Lung (tissue), 12 donors: Measurements from ENCODE around the gene SLC24A2. TPM values are rescaled to one million over a fixed set of nuclear protein-coding genes. Genes with fewer than 3 reads are reported as not detected.
A peak's percentile ranks its signal among the peaks of the same experiment; 100 is the strongest.

Source experiments
- ATAC-seq: fragments of 200-7000 bp; cut with Tn5 transposase; one replicate; pipeline ENCODE4 v1.9.1; 2020; ENCODE audit warnings: moderate number of reproducible peaks; ENCODE audit not compliant: insufficient read depth, low FRiP score
- DNase-seq, 3 donors: peaks; one replicate each; pipeline ENCODE4 v3.0.0-alpha.2; 2013 to 2017
- H3K27ac ChIP-seq, 2 donors: one replicate each; pipeline ENCODE4 v1.5.1; 2013; ENCODE audit warnings: mild to moderate bottlenecking in 2 of 2, moderate library complexity in 2 of 2, control low read depth in 1 of 2, inconsistent platforms in 1 of 2, low read depth in 1 of 2, low read length in 1 of 2
- H3K27me3 ChIP-seq, 3 donors: one replicate each; pipeline ENCODE4 v1.5.1; 2013; ENCODE audit warnings: low read length in 2 of 3; ENCODE audit not compliant: control insufficient read depth in 3 of 3, insufficient read depth in 3 of 3
- H3K36me3 ChIP-seq, 4 donors: one replicate each; pipeline ENCODE4 v1.5.1; 2013; ENCODE audit warnings: low read length in 4 of 4, mild to moderate bottlenecking in 1 of 4, moderate library complexity in 1 of 4; ENCODE audit not compliant: control insufficient read depth in 4 of 4, insufficient read depth in 4 of 4
- H3K4me1 ChIP-seq, 5 donors: one replicate each; pipeline ENCODE4 v1.5.1; 2013; ENCODE audit warnings: low read length in 5 of 5, mild to moderate bottlenecking in 2 of 5, moderate library complexity in 1 of 5; ENCODE audit not compliant: control insufficient read depth in 5 of 5, insufficient read depth in 5 of 5
- H3K4me3 ChIP-seq: one replicate; pipeline ENCODE4 v1.5.1; 2013; ENCODE audit warnings: mild to moderate bottlenecking, control low read depth, moderate library complexity
- H3K9ac ChIP-seq, 2 donors: one replicate each; pipeline ENCODE4 v1.5.1; 2013; ENCODE audit warnings: low read length in 2 of 2, control low read depth in 1 of 2; ENCODE audit not compliant: insufficient read depth in 1 of 2
- H3K9me3 ChIP-seq, 4 donors: one replicate each; pipeline ENCODE4 v1.5.1; 2013; ENCODE audit warnings: low read length in 3 of 4, mild to moderate bottlenecking in 1 of 4, moderate library complexity in 1 of 4; ENCODE audit not compliant: control insufficient read depth in 4 of 4, insufficient read depth in 3 of 4
- CTCF ChIP-seq: IDR thresholded peaks from 2 replicates; pipeline ENCODE4 v1.5.1; 2012; ENCODE audit warnings: mild to moderate bottlenecking; ENCODE audit errors: control extremely low read depth, extremely low read depth
- WGBS, 2 donors: extraction: QIAGEN DNeasy Blood & Tissue Kit; methylation state at CpG; one replicate each; pipeline ENCODE4 v1.1.7; 2013; 5-methylcytosine and 5-hydroxymethylcytosine counted together
- polyA plus RNA-seq, 2 donors: library from polyadenylated mRNA; stranded (reverse); fragments of 200-250 nt; gene quantifications; one replicate each; pipeline ENCODE4 v1.2.1, GENCODE V29; 2013
- total RNA-seq, 2 donors: library from RNA; depleted of rRNA in 1 of 2; stranded (reverse); fragments of >200 nt in 1 of 2; gene quantifications; one replicate each; pipeline ENCODE4 v1.2.1, GENCODE V29; 2014 to 2021
- donor health status: control.
- donor health status: control.
- donor health status: Bipolar disorder and iron deficiency.
- donor health status: healthy.
- donor health status: DM: yes; HTN: yes; CAD: no.

SLC24A2 gene
- total and polyA plus RNA-seq, 4 donors: 0.06 to 0.20 TPM; not detected in 2

- Histone ChIP-seq H3K27ac (no peak overlapping the region), H3K27me3 (peaks cover 7 to 30% (median 12%) of the 10 kb centered on the region in 3 donors), H3K36me3 (no peaks in the 10 kb centered on the region), H3K9me3 (peaks cover 0 to 3% (median 0%) of the 10 kb centered on the region in 4 donors), H3K4me3 (no peak overlapping the region), H3K9ac (no peak overlapping the region), H3K4me1 (no peaks in the 10 kb centered on the region)
- ATAC-seq (no peak), DNase-seq (no peak)
- WGBS, 2 donors: 86 to 93% methylated on average over 4 of the region's 4 CpGs
- no peak for TF ChIP-seq CTCF
These were observed 4.7 kb downstream of the SLC24A2 start for GRCh38 chr9:19784136-19784535.

GRCh38 chr9:19783500-19783899, 5.3 kb downstream of the SLC24A2 start:
- no peak for DNase-seq
- no peaks in the 10 kb centered on the region for H3K36me3 ChIP-seq
- H3K27me3 ChIP-seq: peaks cover 2 to 27% (median 10%) of the 10 kb centered on the region in 3 donors
- H3K27ac ChIP-seq: no peak overlapping the region
- TF ChIP-seq CTCF: no peak
- WGBS, 2 donors: 10 to 12% methylated on average over 2 of the region's 2 CpGs
- H3K4me3 ChIP-seq: no peak overlapping the region
- no peaks in the 10 kb centered on the region for H3K4me1 ChIP-seq
- no peak for ATAC-seq
- H3K9ac ChIP-seq: no peak overlapping the region
- no peaks in the 10 kb centered on the region for H3K9me3 ChIP-seq

- no peaks in the 10 kb centered on the region for H3K9me3 ChIP-seq
- TF ChIP-seq CTCF: no peak
- no peak overlapping the region for H3K9ac ChIP-seq
- ATAC-seq (no peak), DNase-seq (peak; percentile 16 to 62 (median 22))
- H3K27me3 ChIP-seq: peaks cover 0 to 12% (median 0%) of the 10 kb centered on the region in 3 donors
- no peak overlapping the region for H3K27ac ChIP-seq
- WGBS, 2 donors: 7 to 17% methylated on average over 3 of the region's 3 CpGs
- H3K36me3 ChIP-seq: no peaks in the 10 kb centered on the region
- H3K4me3 ChIP-seq: no peak overlapping the region
- no peaks in the 10 kb centered on the region for H3K4me1 ChIP-seq
These were observed 6.8 kb downstream of the SLC24A2 start for GRCh38 chr9:19782005-19782404.

- peaks cover 0 to 5% (median 0%) of the 10 kb centered on the region in 3 donors for H3K27me3 ChIP-seq
- no peaks in the 10 kb centered on the region for H3K36me3 ChIP-seq
- DNase-seq (no peak), ATAC-seq (no peak)
- no peak for TF ChIP-seq CTCF
- H3K27ac ChIP-seq: no peak overlapping the region
- H3K9ac ChIP-seq: no peak overlapping the region
- H3K4me3 ChIP-seq: no peak overlapping the region
- no peaks in the 10 kb centered on the region for H3K9me3 ChIP-seq
- WGBS, 2 donors: 71 to 79% methylated on average over 2 of the region's 2 CpGs
- no peaks in the 10 kb centered on the region for H3K4me1 ChIP-seq
These were observed 7.6 kb downstream of the SLC24A2 start for GRCh38 chr9:19781240-19781639.
